ENCODE measurements around the gene HDAC9.
"Not testable (repeated sequence)": the region's sequence is repeated elsewhere in the genome, so short reads cannot be mapped to it uniquely, and the experiment has no call there.

HDAC9 gene

GRCh38 chr7:19011212-19011611 is 515.7 kb downstream of the HDAC9 start:
- peaks cover 0 to 2% of the 10 kb centered on the region in 2 donors for H3K9me3 ChIP-seq (ENCODE audit: control insufficient read depth in 2 of 2, low read length in 2 of 2)
- no peaks in the 10 kb centered on the region for H3K27me3 ChIP-seq (ENCODE audit: control insufficient read depth in 1 of 2, insufficient read depth in 2 of 2, low read length in 2 of 2)
- no peak overlapping the region for H3K4me3 ChIP-seq (ENCODE audit: low read length in 2 of 2)
- H3K36me3 ChIP-seq (ENCODE audit: control insufficient read depth in 2 of 2, insufficient read depth in 2 of 2, low read length in 2 of 2): no peaks in the 10 kb centered on the region
- H3K9ac ChIP-seq (ENCODE audit: low read length in 2 of 2): no peak overlapping the region
- no peak overlapping the region for H3K27ac ChIP-seq (ENCODE audit: low read length)
- H3K4me1 ChIP-seq (ENCODE audit: control insufficient read depth, insufficient read depth, low read length): no peaks in the 10 kb centered on the region

- H3K4me3 ChIP-seq (ENCODE audit: low read length in 2 of 2): no peak overlapping the region
- H3K9ac ChIP-seq (ENCODE audit: low read length in 2 of 2): no peak overlapping the region
- H3K4me1 ChIP-seq (ENCODE audit: control insufficient read depth, insufficient read depth, low read length): no peaks in the 10 kb centered on the region
- no peaks in the 10 kb centered on the region for H3K27me3 ChIP-seq (ENCODE audit: control insufficient read depth in 1 of 2, insufficient read depth in 2 of 2, low read length in 2 of 2)
- H3K27ac ChIP-seq (ENCODE audit: low read length): no peak overlapping the region
- H3K9me3 ChIP-seq (ENCODE audit: control insufficient read depth in 2 of 2, low read length in 2 of 2): peaks cover 0 to 2% of the 10 kb centered on the region in 2 donors
- H3K36me3 ChIP-seq (ENCODE audit: control insufficient read depth in 2 of 2, insufficient read depth in 2 of 2, low read length in 2 of 2): no peaks in the 10 kb centered on the region
These were observed 519.5 kb downstream of the HDAC9 start for GRCh38 chr7:19015098-19015497.

GRCh38 chr7:19016140-19016539 is 520.6 kb downstream of the HDAC9 start:
- Histone ChIP-seq H3K4me1 (ENCODE audit: control insufficient read depth, insufficient read depth, low read length) (no peaks in the 10 kb centered on the region), H3K27me3 (ENCODE audit: control insufficient read depth in 1 of 2, insufficient read depth in 2 of 2, low read length in 2 of 2) (no peaks in the 10 kb centered on the region), H3K9me3 (ENCODE audit: control insufficient read depth in 2 of 2, low read length in 2 of 2) (peaks cover 0 to 2% of the 10 kb centered on the region in 2 donors), H3K9ac (ENCODE audit: low read length in 2 of 2) (no peak overlapping the region), H3K27ac (ENCODE audit: low read length) (no peak overlapping the region), H3K4me3 (ENCODE audit: low read length in 2 of 2) (no peak overlapping the region), H3K36me3 (ENCODE audit: control insufficient read depth in 2 of 2, insufficient read depth in 2 of 2, low read length in 2 of 2) (no peaks in the 10 kb centered on the region)

GRCh38 chr7:19017374-19017773 is 521.8 kb downstream of the HDAC9 start:
- Histone ChIP-seq H3K4me1 (ENCODE audit: control insufficient read depth, insufficient read depth, low read length) (no peaks in the 10 kb centered on the region), H3K27ac (ENCODE audit: low read length) (no peak overlapping the region), H3K9ac (ENCODE audit: low read length in 2 of 2) (no peak overlapping the region), H3K36me3 (ENCODE audit: control insufficient read depth in 2 of 2, insufficient read depth in 2 of 2, low read length in 2 of 2) (no peaks in the 10 kb centered on the region), H3K4me3 (ENCODE audit: low read length in 2 of 2) (no peak overlapping the region), H3K27me3 (ENCODE audit: control insufficient read depth in 1 of 2, insufficient read depth in 2 of 2, low read length in 2 of 2) (no peaks in the 10 kb centered on the region), H3K9me3 (ENCODE audit: control insufficient read depth in 2 of 2, low read length in 2 of 2) (peaks cover 0 to 2% of the 10 kb centered on the region in 2 donors)

GRCh38 chr7:19020062-19020461 is 524.5 kb downstream of the HDAC9 start:
- Histone ChIP-seq H3K9me3 (ENCODE audit: control insufficient read depth in 2 of 2, low read length in 2 of 2) (peaks cover 0 to 2% of the 10 kb centered on the region in 2 donors), H3K9ac (ENCODE audit: low read length in 2 of 2) (no peak overlapping the region), H3K4me1 (ENCODE audit: control insufficient read depth, insufficient read depth, low read length) (no peaks in the 10 kb centered on the region), H3K4me3 (ENCODE audit: low read length in 2 of 2) (no peak overlapping the region), H3K27me3 (ENCODE audit: control insufficient read depth in 1 of 2, insufficient read depth in 2 of 2, low read length in 2 of 2) (no peaks in the 10 kb centered on the region), H3K27ac (ENCODE audit: low read length) (no peak overlapping the region), H3K36me3 (ENCODE audit: control insufficient read depth in 2 of 2, insufficient read depth in 2 of 2, low read length in 2 of 2) (no peaks in the 10 kb centered on the region)

GRCh38 chr7:19020711-19021110 is 525.2 kb downstream of the HDAC9 start:
- Histone ChIP-seq H3K4me1 (ENCODE audit: control insufficient read depth, insufficient read depth, low read length) (no peaks in the 10 kb centered on the region), H3K9me3 (ENCODE audit: control insufficient read depth in 2 of 2, low read length in 2 of 2) (peaks cover 0 to 2% of the 10 kb centered on the region in 2 donors), H3K4me3 (ENCODE audit: low read length in 2 of 2) (no peak overlapping the region), H3K9ac (ENCODE audit: low read length in 2 of 2) (no peak overlapping the region), H3K36me3 (ENCODE audit: control insufficient read depth in 2 of 2, insufficient read depth in 2 of 2, low read length in 2 of 2) (no peaks in the 10 kb centered on the region), H3K27ac (ENCODE audit: low read length) (no peak overlapping the region), H3K27me3 (ENCODE audit: control insufficient read depth in 1 of 2, insufficient read depth in 2 of 2, low read length in 2 of 2) (no peaks in the 10 kb centered on the region)

GRCh38 chr7:19023477-19023876 is 527.9 kb downstream of the HDAC9 start:
- Histone ChIP-seq H3K36me3 (ENCODE audit: control insufficient read depth in 2 of 2, insufficient read depth in 2 of 2, low read length in 2 of 2) (no peaks in the 10 kb centered on the region), H3K9me3 (ENCODE audit: control insufficient read depth in 2 of 2, low read length in 2 of 2) (no peaks in the 10 kb centered on the region), H3K4me3 (ENCODE audit: low read length in 2 of 2) (no peak overlapping the region), H3K9ac (ENCODE audit: low read length in 2 of 2) (no peak overlapping the region), H3K27ac (ENCODE audit: low read length) (no peak overlapping the region), H3K27me3 (ENCODE audit: control insufficient read depth in 1 of 2, insufficient read depth in 2 of 2, low read length in 2 of 2) (no peaks in the 10 kb centered on the region), H3K4me1 (ENCODE audit: control insufficient read depth, insufficient read depth, low read length) (no peaks in the 10 kb centered on the region)

- H3K9ac ChIP-seq (ENCODE audit: low read length in 2 of 2): no peak overlapping the region
- no peak overlapping the region for H3K27ac ChIP-seq (ENCODE audit: low read length)
- H3K4me1 ChIP-seq (ENCODE audit: control insufficient read depth, insufficient read depth, low read length): no peaks in the 10 kb centered on the region
- no peaks in the 10 kb centered on the region for H3K27me3 ChIP-seq (ENCODE audit: control insufficient read depth in 1 of 2, insufficient read depth in 2 of 2, low read length in 2 of 2)
- H3K36me3 ChIP-seq (ENCODE audit: control insufficient read depth in 2 of 2, insufficient read depth in 2 of 2, low read length in 2 of 2): no peaks in the 10 kb centered on the region
- H3K9me3 ChIP-seq (ENCODE audit: control insufficient read depth in 2 of 2, low read length in 2 of 2): no peaks in the 10 kb centered on the region
- no peak overlapping the region for H3K4me3 ChIP-seq (ENCODE audit: low read length in 2 of 2)
These were observed 528.7 kb downstream of the HDAC9 start for GRCh38 chr7:19024261-19024660.

- Histone ChIP-seq H3K4me3 (ENCODE audit: low read length in 2 of 2) (no peak overlapping the region), H3K27me3 (ENCODE audit: control insufficient read depth in 1 of 2, insufficient read depth in 2 of 2, low read length in 2 of 2) (no peaks in the 10 kb centered on the region), H3K36me3 (ENCODE audit: control insufficient read depth in 2 of 2, insufficient read depth in 2 of 2, low read length in 2 of 2) (no peaks in the 10 kb centered on the region), H3K27ac (ENCODE audit: low read length) (no peak overlapping the region), H3K9ac (ENCODE audit: low read length in 2 of 2) (no peak overlapping the region), H3K4me1 (ENCODE audit: control insufficient read depth, insufficient read depth, low read length) (no peaks in the 10 kb centered on the region), H3K9me3 (ENCODE audit: control insufficient read depth in 2 of 2, low read length in 2 of 2) (no peaks in the 10 kb centered on the region)
These were observed 531.3 kb downstream of the HDAC9 start for GRCh38 chr7:19026888-19027287.

GRCh38 chr7:19030281-19030680 is 534.7 kb downstream of the HDAC9 start:
- Histone ChIP-seq H3K4me1 (ENCODE audit: control insufficient read depth, insufficient read depth, low read length) (no peaks in the 10 kb centered on the region), H3K9ac (ENCODE audit: low read length in 2 of 2) (no peak overlapping the region), H3K27me3 (ENCODE audit: control insufficient read depth in 1 of 2, insufficient read depth in 2 of 2, low read length in 2 of 2) (no peaks in the 10 kb centered on the region), H3K4me3 (ENCODE audit: low read length in 2 of 2) (no peak overlapping the region), H3K36me3 (ENCODE audit: control insufficient read depth in 2 of 2, insufficient read depth in 2 of 2, low read length in 2 of 2) (no peaks in the 10 kb centered on the region), H3K27ac (ENCODE audit: low read length) (no peak overlapping the region), H3K9me3 (ENCODE audit: control insufficient read depth in 2 of 2, low read length in 2 of 2) (no peaks in the 10 kb centered on the region)

- H3K4me1 ChIP-seq (ENCODE audit: control insufficient read depth, insufficient read depth, low read length); H3K4me3 ChIP-seq (ENCODE audit: low read length in 2 of 2); H3K9me3 ChIP-seq (ENCODE audit: control insufficient read depth in 2 of 2, low read length in 2 of 2); H3K36me3 ChIP-seq (ENCODE audit: control insufficient read depth in 2 of 2, insufficient read depth in 2 of 2, low read length in 2 of 2); H3K27me3 ChIP-seq (ENCODE audit: control insufficient read depth in 1 of 2, insufficient read depth in 2 of 2, low read length in 2 of 2); H3K9ac ChIP-seq (ENCODE audit: low read length in 2 of 2); H3K27ac ChIP-seq (ENCODE audit: low read length): not testable (repeated sequence)
These were observed 537.4 kb downstream of the HDAC9 start for GRCh38 chr7:19032942-19033341.
